K562 (cell line): ENCODE measurements around the gene SHH.

Source experiments
- CBX5 ChIP-seq: IDR thresholded peaks from 2 replicates; pipeline ENCODE4 v1.6.1; 2014; ENCODE audit warnings: low read depth, borderline replicate concordance
- EGR1 ChIP-seq: fragments of 450-650 bp; conservative IDR thresholded peaks from 2 replicates; pipeline ENCODE4 v1.6.1; 2017; ENCODE audit warnings: mild to moderate bottlenecking
- HDAC1 ChIP-seq, 2 experiments: fragments of 450-650 bp; IDR thresholded peaks; 2 replicates each; pipeline ENCODE4 v1.6.1; 2016 to 2017; ENCODE audit warnings: inconsistent platforms in 1 of 2, mild to moderate bottlenecking in 1 of 2, moderate library complexity in 1 of 2
- IRF9 ChIP-seq: fragments of 450-650 bp; IDR thresholded peaks from 2 replicates; pipeline ENCODE4 v1.6.1; 2016; ENCODE audit warnings: missing biosample characterization, missing genetic modification characterization
- MXI1 ChIP-seq: IDR thresholded peaks from 2 replicates; pipeline ENCODE4 v1.6.1; 2011; ENCODE audit warnings: low read depth, mild to moderate bottlenecking, improper control_type of control experiment, low read length
- SMARCB1 ChIP-seq: IDR thresholded peaks from 2 replicates; pipeline ENCODE4 v1.6.1; 2011; ENCODE audit warnings: improper control_type of control experiment, low read depth; ENCODE audit not compliant: insufficient read length
- SP2 ChIP-seq: IDR thresholded peaks from 2 replicates; pipeline ENCODE4 v1.6.1; 2011; ENCODE audit warnings: mild to moderate bottlenecking, low read depth, low read length, moderate library complexity; ENCODE audit not compliant: poor library complexity, severe bottlenecking; ENCODE audit errors: extremely low read depth
- TAF1 ChIP-seq: IDR thresholded peaks from 2 replicates; pipeline ENCODE4 v1.6.1; 2011; ENCODE audit warnings: mild to moderate bottlenecking, low read length, moderate library complexity; ENCODE audit not compliant: insufficient read depth, control insufficient read depth, severe bottlenecking; ENCODE audit errors: extremely low read depth
- TEAD4 ChIP-seq, 2 experiments: sonication (generic) in 1 of 2; formaldehyde crosslinking in 1 of 2; IDR thresholded peaks; 2 replicates each; pipeline versions ENCODE4 v1.6.1 to v1.8.0; 2012 to 2022; ENCODE audit warnings: borderline replicate concordance in 1 of 2, inconsistent platforms in 1 of 2, low read length in 1 of 2, mild to moderate bottlenecking in 1 of 2, missing genetic modification reagents in 1 of 2
- XRCC4 ChIP-seq: IDR thresholded peaks from one replicate; pipeline ENCODE4 v1.6.1; 2011; ENCODE audit not compliant: insufficient read depth, insufficient read length; ENCODE audit errors: extremely low read depth
- YY1 ChIP-seq, 3 experiments: IDR thresholded peaks; 2 replicates each; pipeline ENCODE4 v1.6.1; 2011; ENCODE audit warnings: low read length in 2 of 3, mild to moderate bottlenecking in 2 of 3, moderate library complexity in 2 of 3, borderline replicate concordance in 1 of 3, control low read depth in 1 of 3, low read depth in 1 of 3; ENCODE audit not compliant: insufficient read depth in 3 of 3, insufficient replicate concordance in 2 of 3, control insufficient read depth in 1 of 3, insufficient read length in 1 of 3; ENCODE audit errors: extremely low read depth in 1 of 3
- TF ChIP-seq, protein P1 (sequence below): fragments of 200-400 bp; formaldehyde crosslinking; IDR thresholded peaks from 2 replicates; pipeline ENCODE4 v1.6.1; 2017; ENCODE audit warnings: mild to moderate bottlenecking, low read depth, low read length, moderate library complexity
- TF ChIP-seq, protein P2 (sequence below), 2 experiments: fragments of 450-650 bp; formaldehyde crosslinking in 1 of 2; IDR thresholded peaks; 2 replicates each; pipeline versions ENCODE4 v1.4.0 to v1.6.1; 2014 to 2020; ENCODE audit warnings: mild to moderate bottlenecking in 2 of 2, borderline replicate concordance in 1 of 2, low read depth in 1 of 2
- TF ChIP-seq, protein P3 (sequence below), 2 experiments: fragments of 450-650 bp; IDR thresholded peaks; 2 replicates each; pipeline ENCODE4 v1.6.1; 2016

DNA sequence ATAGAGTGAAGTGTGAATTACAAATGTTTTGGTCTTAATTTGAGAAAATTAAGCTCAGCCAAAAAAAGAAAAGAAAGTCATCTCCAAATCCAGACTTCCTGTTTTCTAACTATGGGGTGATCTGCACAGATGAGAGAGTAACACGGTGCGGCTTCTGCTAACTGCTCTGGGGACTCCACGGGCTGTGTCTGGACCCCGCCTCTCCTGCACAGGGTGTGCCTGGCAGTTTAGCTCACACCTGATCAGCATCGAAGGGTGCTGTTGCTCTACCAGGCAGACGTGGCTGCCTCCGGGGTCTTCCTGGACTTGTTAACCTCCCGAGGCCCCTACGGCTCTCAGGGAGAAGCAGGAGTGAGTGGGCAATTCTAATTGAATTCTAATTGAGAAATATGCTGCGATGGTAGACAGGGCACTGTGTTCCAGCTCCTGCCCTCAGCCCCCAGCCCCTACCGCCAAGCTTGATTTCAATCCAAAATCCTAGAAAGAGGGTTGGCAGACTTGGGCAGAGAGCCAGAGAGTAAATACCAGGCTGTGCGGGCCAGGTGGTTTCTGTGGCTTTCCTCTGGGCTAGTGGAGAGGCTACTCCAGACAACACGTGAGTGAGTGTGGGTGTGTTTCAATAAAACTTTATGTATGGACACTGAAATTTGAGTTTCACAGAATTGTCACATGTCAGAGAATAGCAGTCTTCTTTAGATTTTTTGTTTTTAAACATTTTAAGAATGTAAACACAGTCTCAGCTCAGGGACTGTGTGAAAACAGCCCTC, 13.4 kb downstream of the SHH start:
- TF ChIP-seq, protein P1, sequence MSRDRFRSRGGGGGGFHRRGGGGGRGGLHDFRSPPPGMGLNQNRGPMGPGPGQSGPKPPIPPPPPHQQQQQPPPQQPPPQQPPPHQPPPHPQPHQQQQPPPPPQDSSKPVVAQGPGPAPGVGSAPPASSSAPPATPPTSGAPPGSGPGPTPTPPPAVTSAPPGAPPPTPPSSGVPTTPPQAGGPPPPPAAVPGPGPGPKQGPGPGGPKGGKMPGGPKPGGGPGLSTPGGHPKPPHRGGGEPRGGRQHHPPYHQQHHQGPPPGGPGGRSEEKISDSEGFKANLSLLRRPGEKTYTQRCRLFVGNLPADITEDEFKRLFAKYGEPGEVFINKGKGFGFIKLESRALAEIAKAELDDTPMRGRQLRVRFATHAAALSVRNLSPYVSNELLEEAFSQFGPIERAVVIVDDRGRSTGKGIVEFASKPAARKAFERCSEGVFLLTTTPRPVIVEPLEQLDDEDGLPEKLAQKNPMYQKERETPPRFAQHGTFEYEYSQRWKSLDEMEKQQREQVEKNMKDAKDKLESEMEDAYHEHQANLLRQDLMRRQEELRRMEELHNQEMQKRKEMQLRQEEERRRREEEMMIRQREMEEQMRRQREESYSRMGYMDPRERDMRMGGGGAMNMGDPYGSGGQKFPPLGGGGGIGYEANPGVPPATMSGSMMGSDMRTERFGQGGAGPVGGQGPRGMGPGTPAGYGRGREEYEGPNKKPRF: no peak
- TF ChIP-seq EGR1 (no peak), HDAC1 (IDR thresholded peaks at IDR 0.05) (no peak), MXI1 (no peak), TEAD4 (IDR thresholded peaks at IDR 0.05; ENCODE audit: low read length) (no peak), TEAD4 (CRISPR knock-in tag; IDR thresholded peaks at IDR 0.05; ENCODE audit: borderline replicate concordance) (no peak), TAF1 (no peak), SMARCB1 (no peak), YY1 (IDR thresholded peaks at IDR 0.05; ENCODE audit: borderline replicate concordance in 1 of 3, control insufficient read depth in 1 of 3, extremely low read depth in 1 of 3, insufficient read depth in 3 of 3, insufficient read length in 1 of 3, insufficient replicate concordance in 2 of 3, low read depth in 1 of 3, low read length in 2 of 3) (no peak), SP2 (no peak), CBX5 (no peak), IRF9 (tag) (no peak), XRCC4 (no peak)
- TF ChIP-seq, protein P2, sequence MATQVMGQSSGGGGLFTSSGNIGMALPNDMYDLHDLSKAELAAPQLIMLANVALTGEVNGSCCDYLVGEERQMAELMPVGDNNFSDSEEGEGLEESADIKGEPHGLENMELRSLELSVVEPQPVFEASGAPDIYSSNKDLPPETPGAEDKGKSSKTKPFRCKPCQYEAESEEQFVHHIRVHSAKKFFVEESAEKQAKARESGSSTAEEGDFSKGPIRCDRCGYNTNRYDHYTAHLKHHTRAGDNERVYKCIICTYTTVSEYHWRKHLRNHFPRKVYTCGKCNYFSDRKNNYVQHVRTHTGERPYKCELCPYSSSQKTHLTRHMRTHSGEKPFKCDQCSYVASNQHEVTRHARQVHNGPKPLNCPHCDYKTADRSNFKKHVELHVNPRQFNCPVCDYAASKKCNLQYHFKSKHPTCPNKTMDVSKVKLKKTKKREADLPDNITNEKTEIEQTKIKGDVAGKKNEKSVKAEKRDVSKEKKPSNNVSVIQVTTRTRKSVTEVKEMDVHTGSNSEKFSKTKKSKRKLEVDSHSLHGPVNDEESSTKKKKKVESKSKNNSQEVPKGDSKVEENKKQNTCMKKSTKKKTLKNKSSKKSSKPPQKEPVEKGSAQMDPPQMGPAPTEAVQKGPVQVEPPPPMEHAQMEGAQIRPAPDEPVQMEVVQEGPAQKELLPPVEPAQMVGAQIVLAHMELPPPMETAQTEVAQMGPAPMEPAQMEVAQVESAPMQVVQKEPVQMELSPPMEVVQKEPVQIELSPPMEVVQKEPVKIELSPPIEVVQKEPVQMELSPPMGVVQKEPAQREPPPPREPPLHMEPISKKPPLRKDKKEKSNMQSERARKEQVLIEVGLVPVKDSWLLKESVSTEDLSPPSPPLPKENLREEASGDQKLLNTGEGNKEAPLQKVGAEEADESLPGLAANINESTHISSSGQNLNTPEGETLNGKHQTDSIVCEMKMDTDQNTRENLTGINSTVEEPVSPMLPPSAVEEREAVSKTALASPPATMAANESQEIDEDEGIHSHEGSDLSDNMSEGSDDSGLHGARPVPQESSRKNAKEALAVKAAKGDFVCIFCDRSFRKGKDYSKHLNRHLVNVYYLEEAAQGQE (IDR thresholded peaks at IDR 0.05; ENCODE audit: borderline replicate concordance): no peak
- TF ChIP-seq, protein P2 (CRISPR knock-in tag; IDR thresholded peaks at IDR 0.05; ENCODE audit: low read depth): no peak
- TF ChIP-seq, protein P3, sequence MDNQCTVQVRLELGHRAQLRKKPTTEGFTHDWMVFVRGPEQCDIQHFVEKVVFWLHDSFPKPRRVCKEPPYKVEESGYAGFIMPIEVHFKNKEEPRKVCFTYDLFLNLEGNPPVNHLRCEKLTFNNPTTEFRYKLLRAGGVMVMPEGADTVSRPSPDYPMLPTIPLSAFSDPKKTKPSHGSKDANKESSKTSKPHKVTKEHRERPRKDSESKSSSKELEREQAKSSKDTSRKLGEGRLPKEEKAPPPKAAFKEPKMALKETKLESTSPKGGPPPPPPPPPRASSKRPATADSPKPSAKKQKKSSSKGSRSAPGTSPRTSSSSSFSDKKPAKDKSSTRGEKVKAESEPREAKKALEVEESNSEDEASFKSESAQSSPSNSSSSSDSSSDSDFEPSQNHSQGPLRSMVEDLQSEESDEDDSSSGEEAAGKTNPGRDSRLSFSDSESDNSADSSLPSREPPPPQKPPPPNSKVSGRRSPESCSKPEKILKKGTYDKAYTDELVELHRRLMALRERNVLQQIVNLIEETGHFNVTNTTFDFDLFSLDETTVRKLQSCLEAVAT (IDR thresholded peaks at IDR 0.05): no peak
